Placental epithelial cell (primary cell): ENCODE measurements around the gene ITPR1. TPM values are rescaled to one million over a fixed set of nuclear protein-coding genes. Genes with fewer than 3 reads are reported as not detected.

Experiments used
- total RNA-seq: library from RNA; depleted of rRNA; stranded (reverse); fragments of >200 nt; gene quantifications from 2 replicates; pipeline ENCODE4 v1.2.3, GENCODE V29; 2012

The ITPR1 gene
- total RNA-seq, result 5.7 and 15.7 TPM in 2 replicates

GRCh38 chr3:4493014-4493940, at the start of gene ITPR1:
Gene ITPR1, plus strand, starts transcription at chr3:4493348. Its CDS starts 23,144 bp downstream, at chr3:4516492.

DNA sequence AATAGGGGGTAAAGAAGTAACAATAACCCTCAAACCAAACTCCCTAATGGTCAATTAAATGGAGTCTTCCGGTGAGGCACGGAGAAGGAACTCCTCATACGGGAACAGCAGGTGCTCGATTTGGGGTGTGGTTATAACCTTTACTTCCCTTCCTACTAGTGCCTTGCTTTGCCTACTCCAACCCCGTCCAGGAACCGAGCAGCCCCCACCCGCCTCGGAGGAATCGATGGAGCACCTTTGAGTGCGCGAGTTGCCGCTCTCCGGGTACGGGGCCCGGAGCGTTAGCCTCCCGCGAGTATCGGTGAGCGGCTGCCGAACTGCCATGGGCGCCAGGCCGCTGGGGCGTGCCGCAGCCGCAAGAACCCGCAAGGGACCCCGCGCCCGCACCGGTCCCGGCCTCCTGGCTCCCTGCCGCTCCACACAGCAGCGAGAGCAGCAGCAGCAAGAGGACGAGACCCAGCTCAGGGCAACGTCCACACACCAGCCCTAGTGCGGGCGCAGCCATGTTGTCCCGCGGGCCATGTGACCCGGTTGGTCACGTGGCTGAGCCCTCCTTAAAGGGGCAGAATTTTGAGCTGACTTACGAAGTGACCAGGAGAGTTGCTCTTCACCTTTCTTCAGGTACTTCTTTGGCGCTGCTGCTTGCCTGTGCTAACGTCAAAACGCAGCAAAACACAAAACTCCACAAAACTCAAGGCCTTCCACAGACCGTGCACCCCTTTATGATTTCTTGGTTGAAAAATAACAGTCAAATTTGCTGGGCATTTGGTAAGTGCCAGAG, 26.2 kb upstream of the ITPR1 start, which contains the start of gene SUMF1:
SUMF1 (minus strand) TSS at position 529 of the 781 bp plus-strand sequence; CDS start at position 505, 24 bp downstream.

Other genes starting within 250 kb of the ITPR1 start
- 12.8 and 23.2 TPM in 2 replicates for gene SETMAR, start 190.0 kb upstream of the ITPR1 start, total RNA-seq
- 56.1 and 102 TPM in 2 replicates for gene SUMF1, start 26.1 kb upstream of the ITPR1 start, total RNA-seq